OCI-LY1 (cell line): Measurements from ENCODE around the gene INPP5B.

Experiments
- H2AFZ ChIP-seq: fragments of 200-600 bp; sonication (generic), shearing (Covaris generic); 2 replicates; pipeline ENCODE4 v1.6.0; 2014; ENCODE audit warnings: antibody characterized with exemption, mild to moderate bottlenecking, low read length
- H3F3A ChIP-seq: fragments of 200-600 bp; sonication (generic), shearing (Covaris generic); 2 replicates; pipeline ENCODE4 v1.6.0; 2014; ENCODE audit warnings: mild to moderate bottlenecking, antibody characterized with exemption, low read length, moderate library complexity; ENCODE audit not compliant: insufficient read depth
- H3K27ac ChIP-seq: fragments of 200-600 bp; sonication (generic); 2 replicates; pipeline ENCODE4 v1.5.1; 2014; ENCODE audit warnings: low read length, mixed run types, mild to moderate bottlenecking, low read depth; ENCODE audit not compliant: poor library complexity, severe bottlenecking
- H3K27me3 ChIP-seq: fragments of 200-600 bp; sonication (generic); 2 replicates; pipeline ENCODE4 v1.6.0; 2014; ENCODE audit warnings: antibody characterized with exemption, mild to moderate bottlenecking, low read length, moderate library complexity; ENCODE audit not compliant: insufficient read depth
- H3K36me3 ChIP-seq: fragments of 200-600 bp; sonication (generic); 2 replicates; pipeline ENCODE4 v1.6.1; 2014; ENCODE audit warnings: mild to moderate bottlenecking, antibody characterized with exemption, low read length, moderate library complexity, mixed read lengths; ENCODE audit not compliant: insufficient read depth
- H3K4me1 ChIP-seq: fragments of 200-600 bp; sonication (generic); 2 replicates; pipeline ENCODE4 v1.5.1; 2014; ENCODE audit warnings: mild to moderate bottlenecking, low read length, moderate library complexity; ENCODE audit not compliant: insufficient read depth, severe bottlenecking
- H3K4me2 ChIP-seq: fragments of 200-600 bp; sonication (generic), shearing (Covaris generic); 2 replicates; pipeline ENCODE4 v1.6.1; 2014; ENCODE audit warnings: low read length
- H3K4me3 ChIP-seq: fragments of 200-600 bp; sonication (generic); 2 replicates; pipeline ENCODE4 v1.5.1; 2014; ENCODE audit warnings: low read length, low read depth, mild to moderate bottlenecking, mixed read lengths; ENCODE audit not compliant: poor library complexity, severe bottlenecking
- H3K79me2 ChIP-seq: fragments of 200-600 bp; shearing (Covaris generic); 2 replicates; pipeline ENCODE4 v1.6.1; 2016; ENCODE audit warnings: mixed run types, low read length, mixed read lengths; ENCODE audit not compliant: insufficient read depth
- H3K9ac ChIP-seq: fragments of 200-600 bp; sonication (generic), shearing (Covaris generic); 2 replicates; pipeline ENCODE4 v1.6.1; 2014; ENCODE audit warnings: mild to moderate bottlenecking, low read length, mixed read lengths
- H3K9me2 ChIP-seq: fragments of 200-600 bp; sonication (generic), shearing (Covaris generic); 2 replicates; pipeline ENCODE4 v1.6.1; 2014; ENCODE audit warnings: low read depth, mild to moderate bottlenecking, low read length, mixed read lengths
- H3K9me3 ChIP-seq: fragments of 200-600 bp; shearing (Covaris generic); 2 replicates; pipeline ENCODE4 v1.6.1; 2014; ENCODE audit warnings: low read length, mixed read lengths
- H4K20me1 ChIP-seq: fragments of 200-600 bp; sonication (generic), shearing (Covaris generic); 2 replicates; pipeline ENCODE4 v1.6.0; 2016; ENCODE audit warnings: mild to moderate bottlenecking, low read length; ENCODE audit not compliant: insufficient read depth
- EZH2 ChIP-seq: fragments of 200-600 bp; sonication (generic), shearing (Covaris generic); IDR thresholded peaks from 2 replicates; pipeline ENCODE4 v1.8.0; 2017; ENCODE audit warnings: borderline replicate concordance, mixed run types, mild to moderate bottlenecking, antibody characterized with exemption, low read length, moderate library complexity, mixed read lengths
- TF ChIP-seq, protein P1 (sequence below): fragments of 200-600 bp; sonication (generic), shearing (Covaris generic); IDR thresholded peaks from 2 replicates; pipeline ENCODE4 v1.5.1; 2017; ENCODE audit warnings: mild to moderate bottlenecking, antibody characterized with exemption, low read length, moderate library complexity, mixed read lengths

Gene INPP5B

GRCh38 chr1:37946703-37947360, at the start of gene INPP5B:
Gene INPP5B, minus strand, starts transcription at chr1:37947053. Its CDS starts 745 bp downstream, at chr1:37946308.
- Histone ChIP-seq H3K79me2 (no peaks in the 10 kb centered on the region), H3K9me2 (no peaks in the 10 kb centered on the region), H3K4me2 (peak within 1 kb of the TSS; percentile 97), H3K27ac (peak within 1 kb of the TSS; percentile 47), H3K27me3 (no peaks in the 10 kb centered on the region), H3K4me1 (peaks cover 25% of the 10 kb centered on the region), H3K36me3 (no peaks in the 10 kb centered on the region), H2AFZ (peak within 1 kb of the TSS; percentile 68), H4K20me1 (no peaks in the 10 kb centered on the region), H3K4me3 (peak within 1 kb of the TSS; percentile 86), H3F3A (no peaks in the 10 kb centered on the region), H3K9ac (peak within 1 kb of the TSS; percentile 83), H3K9me3 (no peaks in the 10 kb centered on the region)
- TF ChIP-seq EZH2: no peak
- TF ChIP-seq, protein P1, sequence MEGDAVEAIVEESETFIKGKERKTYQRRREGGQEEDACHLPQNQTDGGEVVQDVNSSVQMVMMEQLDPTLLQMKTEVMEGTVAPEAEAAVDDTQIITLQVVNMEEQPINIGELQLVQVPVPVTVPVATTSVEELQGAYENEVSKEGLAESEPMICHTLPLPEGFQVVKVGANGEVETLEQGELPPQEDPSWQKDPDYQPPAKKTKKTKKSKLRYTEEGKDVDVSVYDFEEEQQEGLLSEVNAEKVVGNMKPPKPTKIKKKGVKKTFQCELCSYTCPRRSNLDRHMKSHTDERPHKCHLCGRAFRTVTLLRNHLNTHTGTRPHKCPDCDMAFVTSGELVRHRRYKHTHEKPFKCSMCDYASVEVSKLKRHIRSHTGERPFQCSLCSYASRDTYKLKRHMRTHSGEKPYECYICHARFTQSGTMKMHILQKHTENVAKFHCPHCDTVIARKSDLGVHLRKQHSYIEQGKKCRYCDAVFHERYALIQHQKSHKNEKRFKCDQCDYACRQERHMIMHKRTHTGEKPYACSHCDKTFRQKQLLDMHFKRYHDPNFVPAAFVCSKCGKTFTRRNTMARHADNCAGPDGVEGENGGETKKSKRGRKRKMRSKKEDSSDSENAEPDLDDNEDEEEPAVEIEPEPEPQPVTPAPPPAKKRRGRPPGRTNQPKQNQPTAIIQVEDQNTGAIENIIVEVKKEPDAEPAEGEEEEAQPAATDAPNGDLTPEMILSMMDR: no peak

GRCh38 chr1:37995751-37996345, 49.0 kb upstream of the INPP5B start:
- Histone ChIP-seq H4K20me1 (no peaks in the 10 kb centered on the region), H2AFZ (no peak overlapping the region), H3K9me2 (no peaks in the 10 kb centered on the region), H3K79me2 (no peaks in the 10 kb centered on the region), H3K27me3 (no peaks in the 10 kb centered on the region), H3K9me3 (no peaks in the 10 kb centered on the region), H3K4me3 (peak overlapping the region; percentile 54), H3K9ac (peak overlapping the region; percentile 35; the same call in 1 of the 2 replicates), H3K36me3 (no peaks in the 10 kb centered on the region), H3K27ac (no peak overlapping the region), H3K4me1 (peaks cover 18% of the 10 kb centered on the region), H3F3A (no peaks in the 10 kb centered on the region), H3K4me2 (peak overlapping the region; percentile 66)
- TF ChIP-seq, protein P1: no peak
- TF ChIP-seq EZH2: no peak

DNA sequence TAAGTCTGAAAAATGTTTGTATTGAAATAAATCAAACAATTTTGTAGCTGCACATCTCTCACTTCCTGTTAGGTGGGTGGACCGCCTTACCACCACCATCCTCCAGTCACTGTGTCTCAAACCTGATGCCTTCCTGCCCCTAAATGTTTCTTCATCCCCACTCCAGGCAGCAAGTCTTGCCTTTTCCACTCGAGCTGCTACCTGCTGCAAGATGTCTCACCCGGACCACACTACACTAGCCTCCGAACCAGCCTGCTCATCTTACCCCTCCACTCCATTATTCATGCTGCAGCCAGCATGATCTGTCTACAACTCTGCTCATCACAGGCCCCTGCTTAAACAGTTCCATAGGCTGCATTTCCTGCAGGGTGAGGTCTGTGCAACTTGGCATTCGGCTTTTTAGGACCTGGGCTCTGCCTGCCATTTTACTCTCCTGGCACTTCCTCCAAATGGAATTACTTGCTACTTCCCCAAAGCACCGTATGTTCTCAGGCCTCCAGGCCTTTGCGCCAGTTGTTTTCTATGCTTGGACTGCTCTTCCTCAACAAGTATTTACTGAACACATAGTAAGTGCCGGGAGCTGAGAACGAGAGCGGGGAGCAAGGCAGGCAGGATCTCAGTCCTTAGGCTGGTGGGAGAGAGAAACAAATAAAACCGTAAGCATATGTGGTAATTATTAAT, 48.2 kb upstream of the INPP5B start:
- Histone ChIP-seq H3K4me2 (peak overlapping the region; percentile 66), H3K9ac (no peak overlapping the region; the same call in 1 of the 2 replicates), H3K4me1 (peaks cover 24% of the 10 kb centered on the region), H3K27ac (no peak overlapping the region), H3K4me3 (peak overlapping the region; percentile 54), H3K27me3 (no peaks in the 10 kb centered on the region), H2AFZ (peak overlapping the region; percentile 46; the same call in 1 of the 2 replicates), H3K79me2 (no peaks in the 10 kb centered on the region), H3K36me3 (no peaks in the 10 kb centered on the region), H4K20me1 (no peaks in the 10 kb centered on the region), H3K9me3 (no peaks in the 10 kb centered on the region), H3K9me2 (no peaks in the 10 kb centered on the region), H3F3A (no peaks in the 10 kb centered on the region)
- no peak for TF ChIP-seq EZH2
- TF ChIP-seq, protein P1: no peak
